Hematopoietic multipotent progenitor cell treated with erythropoietin and hydrocortisone succinate and interleukin-3 and kit ligand, for 6 days (in vitro differentiated cells): ENCODE measurements around the gene EPB41L2.
A peak's percentile ranks its signal among the peaks of the same experiment; 100 is the strongest.

Experiments used
- DNase-seq: peaks from one replicate; pipeline ENCODE4 v3.0.0-alpha.2; 2015

The EPB41L2 gene

DNA sequence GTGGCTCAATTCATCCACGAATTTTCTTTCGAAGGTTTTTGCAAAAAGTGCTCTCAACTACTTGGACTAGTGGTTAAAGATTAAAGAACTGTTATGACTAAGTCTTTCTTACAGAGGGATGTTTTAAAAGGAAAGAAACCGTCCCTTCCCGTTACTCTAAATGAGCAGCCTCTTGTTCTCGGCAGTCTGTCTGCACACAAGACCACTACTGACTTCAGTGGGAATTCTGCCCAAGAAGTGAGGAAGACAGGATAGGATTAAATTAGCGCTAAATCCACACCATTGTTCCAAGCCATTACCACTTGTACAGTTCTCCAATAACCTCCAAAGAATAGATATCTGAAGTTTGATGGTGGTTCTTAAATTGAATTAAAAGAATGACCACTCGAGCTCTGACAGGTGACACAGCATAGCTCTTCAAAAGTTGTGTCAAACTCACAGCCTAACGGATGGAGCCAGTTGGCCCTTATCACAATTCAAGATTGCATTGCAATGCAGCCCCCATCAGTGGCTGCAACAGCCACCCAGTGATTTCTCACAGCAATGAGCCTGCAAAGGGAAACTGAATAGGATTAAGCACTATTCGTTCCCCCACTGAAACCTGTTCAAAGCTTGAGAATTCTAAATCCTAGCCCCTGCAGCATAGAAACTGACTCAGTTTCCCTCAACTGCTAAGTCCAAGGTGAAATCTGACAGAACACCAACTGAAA is 1.8 kb downstream of the EPB41L2 start:
- peak; percentile 43 for DNase-seq

DNA sequence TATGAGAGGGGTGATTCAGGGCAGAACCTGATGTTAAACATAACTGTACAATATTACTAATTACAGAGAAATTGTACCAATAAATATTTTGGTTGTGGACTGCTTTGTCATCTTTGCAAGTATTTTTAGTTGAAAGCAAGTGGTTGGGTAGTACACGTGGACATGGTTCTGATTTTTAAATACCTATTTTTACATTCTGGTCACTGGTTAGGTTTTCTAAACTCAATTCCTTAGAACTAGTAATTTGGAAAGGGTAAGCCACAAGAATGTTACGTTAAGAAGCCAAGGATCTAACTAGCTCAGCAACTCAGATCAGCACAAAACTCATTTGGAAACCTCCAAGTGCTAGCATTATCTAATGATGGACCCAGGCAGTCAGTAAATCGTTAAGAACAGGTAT is 2.7 kb downstream of the EPB41L2 start:
- DNase-seq, result no peak

DNA sequence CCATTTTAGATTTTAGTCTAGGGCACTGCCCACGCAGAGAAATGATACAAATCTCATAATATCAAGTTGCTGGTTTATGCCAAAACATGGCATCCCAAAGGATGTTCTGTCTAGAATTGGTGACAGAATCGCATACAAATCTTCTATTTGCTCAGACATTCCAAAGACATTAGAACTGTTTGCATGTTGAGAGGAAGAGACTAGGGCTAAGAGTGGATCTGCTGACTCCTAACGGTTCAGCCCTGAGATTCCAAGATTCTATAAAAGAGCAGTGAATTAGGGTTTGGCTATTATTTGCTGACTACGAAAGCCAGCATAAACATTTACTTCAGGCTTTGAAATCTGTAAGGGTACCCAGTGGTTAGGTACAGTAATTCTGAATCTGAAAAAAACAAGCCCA is 3.6 kb downstream of the EPB41L2 start:
- DNase-seq, result no peak

DNA sequence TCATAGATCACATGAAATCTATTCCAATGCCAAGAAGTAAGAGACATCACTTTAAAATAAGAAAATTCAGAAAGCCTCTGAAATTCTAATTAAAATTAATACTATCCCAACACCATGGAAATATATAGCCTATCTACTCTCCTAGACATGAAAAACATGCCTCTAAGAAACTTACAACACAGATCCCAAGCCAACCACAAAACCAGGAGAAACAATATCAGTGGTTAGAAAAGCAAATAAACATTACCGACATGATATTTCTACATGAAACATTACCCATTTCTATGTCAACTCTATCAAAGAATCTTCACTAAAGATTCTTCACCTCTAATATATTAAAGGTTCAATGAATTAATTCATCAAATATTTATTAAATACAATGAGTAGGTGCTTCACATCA is 4.8 kb downstream of the EPB41L2 start:
- no peak for DNase-seq

DNA sequence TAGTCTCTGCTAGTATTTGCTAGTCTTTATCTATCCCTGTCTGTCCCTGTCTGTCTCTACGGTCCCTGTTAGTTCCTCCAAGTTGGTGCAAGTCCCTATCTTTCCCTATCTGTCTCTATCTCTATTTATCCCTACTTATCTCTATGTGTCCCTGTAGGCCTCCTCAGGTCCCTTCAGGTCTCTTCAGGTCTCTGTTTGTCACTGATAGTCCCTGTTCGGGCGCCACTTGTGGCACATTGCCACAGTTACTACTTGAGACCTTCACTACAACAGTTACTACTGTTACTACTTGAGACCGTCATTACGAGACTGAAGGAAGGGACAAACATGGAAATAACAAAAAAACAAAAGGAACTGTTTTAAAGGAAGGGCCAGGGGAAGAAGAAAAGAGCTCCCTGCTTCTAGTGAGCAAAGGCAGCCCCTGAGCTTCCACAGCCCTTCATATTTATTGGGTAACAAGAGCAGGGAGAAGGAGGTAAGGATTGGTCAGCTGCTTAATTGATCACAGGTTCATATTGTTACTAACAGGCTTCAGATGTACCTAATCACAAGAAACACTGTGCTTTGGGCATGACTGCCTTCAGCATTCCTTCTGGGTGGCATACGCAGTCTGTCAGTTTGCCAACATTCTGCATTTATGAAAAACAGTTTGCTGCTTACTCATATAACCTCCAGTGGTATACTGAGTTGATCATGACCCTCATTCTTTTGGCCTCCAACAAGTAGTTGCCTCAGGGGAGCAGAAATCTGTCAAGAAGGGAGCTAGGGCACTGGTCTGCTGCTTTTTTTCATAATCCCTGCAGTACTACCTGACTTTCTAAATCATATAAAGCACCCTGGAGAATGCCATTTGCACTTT is 8.4 kb downstream of the EPB41L2 start:
- DNase-seq, result no peak

DNA sequence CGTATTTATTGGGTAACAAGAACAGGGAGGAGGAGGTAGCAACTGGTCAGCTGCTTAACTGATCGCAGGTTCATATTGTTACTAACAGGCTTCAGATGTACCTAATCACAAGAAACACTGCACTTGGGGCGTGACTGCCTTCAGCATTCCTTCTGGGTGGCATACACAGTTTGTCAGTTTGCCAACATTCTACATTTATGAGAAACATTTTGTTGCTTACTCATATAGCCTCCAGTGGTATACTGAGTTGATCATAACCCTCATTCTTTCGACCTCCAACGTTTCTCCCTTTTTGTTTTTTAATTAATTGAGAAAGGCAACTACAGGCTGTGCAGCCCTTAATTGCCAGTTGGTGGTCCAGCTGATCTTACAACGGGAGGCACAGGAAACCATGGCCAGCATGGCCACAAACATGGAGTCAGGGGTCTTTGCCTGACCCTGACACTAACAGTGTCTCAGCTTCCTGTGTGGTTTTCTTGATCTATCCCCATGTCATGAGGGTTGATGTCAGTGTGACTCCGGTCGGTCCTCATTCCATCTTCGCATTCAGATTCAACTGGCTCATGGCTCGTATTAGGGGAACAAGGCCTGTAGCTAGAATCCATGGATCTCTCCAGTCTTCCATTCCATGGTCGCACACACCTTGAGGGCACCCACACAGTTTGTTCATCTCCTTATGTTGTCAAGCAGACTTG is 9.4 kb downstream of the EPB41L2 start:
- peak; percentile 18 for DNase-seq

DNA sequence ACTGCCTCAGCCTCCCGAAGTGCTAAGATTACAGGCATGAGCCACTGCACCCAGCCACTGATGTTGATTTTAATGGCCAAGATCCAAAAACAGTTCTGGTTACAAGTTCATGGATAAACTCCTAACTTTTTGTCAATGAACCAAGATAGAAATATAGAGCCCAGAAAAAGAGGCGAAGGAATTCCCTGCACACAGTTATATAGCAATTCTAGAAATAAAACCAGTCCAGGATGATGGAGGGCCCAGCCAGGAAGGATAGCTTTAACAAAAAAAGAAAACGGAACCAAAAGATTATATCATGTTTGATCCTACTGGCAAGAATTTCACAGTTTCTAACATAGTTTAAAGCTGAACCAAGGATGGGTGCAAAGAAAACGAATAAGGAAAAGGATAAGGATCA is 10.9 kb downstream of the EPB41L2 start:
- DNase-seq, result no peak

DNA sequence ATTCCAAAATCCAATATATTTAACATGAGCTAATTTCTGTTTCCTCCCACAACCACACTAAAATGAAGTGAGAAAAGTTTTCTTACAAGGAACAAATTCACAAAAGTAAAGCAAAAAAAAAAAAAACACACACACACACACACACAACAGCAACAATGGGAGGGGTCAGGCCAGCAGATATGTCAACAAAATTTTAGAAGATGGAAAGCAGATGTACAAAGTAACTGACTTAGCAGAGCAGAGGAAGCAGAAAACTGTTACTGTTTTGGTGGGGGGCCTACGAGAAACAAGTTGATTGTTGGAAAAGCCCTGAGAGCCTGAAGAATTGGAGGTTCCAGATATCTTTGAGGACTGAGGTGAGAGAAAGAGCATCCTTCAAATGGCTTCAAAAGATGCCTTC is 11.7 kb downstream of the EPB41L2 start:
- DNase-seq, result no peak

DNA sequence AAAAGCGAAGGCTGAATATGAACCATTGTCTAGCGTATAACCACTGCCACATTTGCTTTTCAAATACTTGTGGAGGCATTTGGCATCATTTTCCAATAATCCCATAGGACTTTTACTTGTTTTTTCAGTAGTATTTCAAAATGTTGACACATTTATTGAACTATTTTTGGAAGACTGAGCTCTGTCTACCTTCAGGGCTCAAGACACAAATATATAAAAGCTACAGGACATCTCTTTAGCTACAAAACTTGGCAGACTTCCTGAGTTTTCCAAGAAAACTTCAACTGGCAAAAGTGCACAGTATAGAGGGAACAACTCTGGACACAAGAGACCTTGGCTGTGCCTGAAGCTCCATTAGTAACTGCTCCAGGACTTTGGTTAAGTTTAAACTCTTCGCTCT is 13.4 kb downstream of the EPB41L2 start:
- DNase-seq, result no peak

DNA sequence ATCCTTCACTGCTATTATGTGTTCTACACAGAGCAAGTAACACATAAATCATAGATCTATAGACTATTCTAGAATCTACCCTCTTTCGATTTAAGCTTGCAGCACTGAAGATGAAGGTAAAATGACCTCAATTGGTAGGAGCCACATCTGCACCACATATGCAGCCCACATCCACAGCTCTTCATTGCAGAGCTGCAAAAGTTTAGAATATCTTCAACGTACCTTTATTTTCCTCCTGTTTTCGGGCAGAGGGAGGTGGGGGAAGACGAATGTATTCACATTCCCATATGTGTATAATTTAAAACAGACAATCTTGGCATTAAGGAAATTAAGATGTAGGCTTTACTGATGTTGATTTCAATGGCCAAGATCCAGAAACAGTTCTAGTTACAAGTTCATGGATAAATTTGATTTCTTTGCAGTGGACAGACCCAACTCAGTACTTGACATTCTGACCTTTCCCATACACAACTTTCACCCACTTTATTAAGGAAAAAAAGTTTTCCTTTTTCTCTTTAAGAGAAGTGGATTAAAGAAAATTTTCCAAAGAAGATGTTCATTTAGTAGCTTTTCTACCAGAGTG is 14.0 kb downstream of the EPB41L2 start:
- DNase-seq, result no peak

DNA sequence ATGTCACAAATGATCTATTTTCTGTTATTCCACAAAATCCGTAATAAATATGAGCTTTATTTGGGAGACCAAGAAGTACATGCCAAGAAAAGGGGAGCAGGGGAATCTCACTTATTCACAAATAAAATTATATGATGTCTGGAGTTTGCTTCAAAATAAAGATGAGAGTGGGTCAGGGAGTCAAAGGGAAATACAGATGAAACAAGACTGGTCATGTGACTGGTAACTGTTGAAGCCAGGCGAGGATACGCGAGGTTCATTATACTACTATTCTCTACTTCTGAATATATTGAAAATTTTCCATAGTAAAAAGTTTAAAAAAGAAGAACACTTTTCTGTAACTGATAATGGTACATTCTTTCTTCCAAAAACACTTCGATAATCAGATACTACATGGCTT is 14.6 kb downstream of the EPB41L2 start:
- DNase-seq, result no peak

DNA sequence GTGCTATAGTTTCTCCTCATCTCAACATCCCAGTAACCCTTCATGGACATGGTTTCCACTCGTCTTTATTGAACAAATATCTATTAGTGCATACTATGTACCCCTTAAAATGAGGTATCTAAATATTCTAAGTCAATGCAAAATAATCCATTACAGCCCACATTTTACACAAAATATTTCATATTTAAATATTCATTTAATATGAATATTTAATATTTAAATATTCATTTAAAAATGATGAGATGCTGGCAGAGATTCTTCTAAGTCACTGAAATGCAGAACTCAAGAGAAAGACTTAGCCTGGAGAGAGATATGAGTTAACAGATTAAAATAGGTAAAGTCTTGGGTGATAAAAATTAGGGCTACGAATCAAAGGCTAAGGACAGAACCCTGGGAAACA is 17.9 kb downstream of the EPB41L2 start:
- no peak for DNase-seq

DNA sequence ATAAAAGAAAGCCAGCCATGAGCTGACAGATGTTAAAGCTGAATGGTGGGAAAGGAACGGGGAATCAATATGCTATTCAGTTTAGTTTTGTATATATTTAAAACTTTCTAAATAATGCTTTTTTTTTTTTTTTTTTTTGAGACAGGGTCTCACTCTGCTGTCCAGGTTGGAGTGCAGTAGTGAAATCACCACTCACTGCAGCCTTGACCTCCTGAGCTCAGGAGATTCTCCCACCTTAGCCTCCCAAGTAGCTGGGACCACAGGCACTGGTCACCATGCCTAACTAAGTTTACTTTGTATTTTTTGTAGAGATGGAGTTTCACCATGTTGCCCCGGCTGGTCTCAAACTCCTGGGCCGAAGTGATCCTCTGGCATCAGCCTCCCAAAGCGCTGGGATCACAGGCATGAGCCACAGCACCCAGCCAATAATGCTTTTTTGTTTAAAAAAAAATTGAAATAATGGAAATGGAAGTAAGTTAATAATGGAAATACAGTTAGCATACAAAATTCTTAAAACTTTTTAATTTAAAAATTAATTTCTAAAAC is 19.1 kb downstream of the EPB41L2 start:
- DNase-seq, result no peak

DNA sequence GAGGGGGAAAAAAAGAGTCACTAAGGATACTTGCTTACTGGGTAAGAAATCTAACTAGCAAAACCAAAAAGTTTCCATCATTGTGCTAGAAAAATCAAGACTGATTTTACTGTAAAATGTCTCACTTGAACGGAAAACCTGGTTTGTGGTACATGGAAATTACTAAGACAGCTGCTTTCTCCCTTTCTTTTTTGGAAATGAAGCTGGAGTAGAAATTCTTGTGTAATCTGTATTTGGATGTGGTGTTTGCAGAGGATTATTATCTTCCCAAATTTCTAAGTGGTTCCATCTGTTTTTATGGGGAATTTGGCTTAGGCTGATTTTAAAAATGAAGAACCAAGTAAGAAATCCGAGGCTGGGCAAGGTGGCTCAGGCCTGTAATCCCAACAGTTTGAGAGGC is 20.4 kb downstream of the EPB41L2 start:
- no peak for DNase-seq

DNA sequence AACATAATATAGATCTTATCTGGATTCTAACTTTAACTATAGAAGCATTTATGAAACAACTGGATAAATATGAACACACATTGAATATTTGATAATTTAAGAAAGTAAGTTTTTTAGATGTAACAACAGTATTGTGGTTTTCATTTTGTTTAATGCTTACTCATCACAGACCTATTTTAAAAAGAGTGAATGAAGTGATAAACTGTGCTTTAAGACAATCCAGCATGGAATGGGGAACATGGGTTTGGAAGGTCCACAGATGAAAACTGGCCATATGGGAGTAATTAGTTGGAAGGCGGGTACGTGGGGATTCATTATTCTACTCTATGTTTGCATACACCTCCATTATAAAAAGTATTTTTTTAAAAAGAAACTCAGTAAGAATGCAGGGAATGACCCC is 21.2 kb downstream of the EPB41L2 start:
- DNase-seq, result no peak

DNA sequence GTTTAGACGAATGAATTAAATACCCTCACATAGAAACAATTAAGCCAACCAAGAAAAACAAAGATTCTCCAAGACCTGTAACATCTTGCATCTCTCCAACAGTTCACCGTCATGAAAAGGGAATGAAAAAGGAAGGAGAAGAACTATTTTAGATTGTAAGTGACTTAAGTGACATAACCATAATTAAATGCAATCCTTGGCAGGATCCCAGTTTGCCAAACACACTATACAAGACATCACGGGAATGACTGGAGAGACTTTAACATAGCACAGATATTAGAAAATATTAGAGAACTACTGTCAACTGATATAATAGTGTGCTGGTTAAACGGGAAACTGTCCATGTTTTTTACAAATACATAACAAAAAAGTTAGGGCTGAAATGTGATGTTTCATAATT is 22.2 kb downstream of the EPB41L2 start:
- no peak for DNase-seq

DNA sequence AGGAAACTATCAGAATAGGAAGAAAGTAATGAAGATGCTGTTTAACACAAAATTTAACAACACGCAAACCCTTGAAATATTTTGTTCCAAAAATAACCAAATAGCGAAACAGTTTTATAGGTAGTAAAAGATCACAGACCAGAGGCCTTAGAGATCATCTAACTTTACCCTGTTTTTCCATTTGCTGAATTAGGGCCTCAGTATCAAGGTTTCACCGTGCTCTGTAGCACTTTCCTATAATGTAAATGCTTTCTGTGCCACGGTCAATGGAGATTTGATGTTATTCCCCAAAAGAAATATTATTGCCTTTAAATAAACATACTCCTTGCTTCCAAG is 23.7 kb downstream of the EPB41L2 start:
- no peak for DNase-seq

DNA sequence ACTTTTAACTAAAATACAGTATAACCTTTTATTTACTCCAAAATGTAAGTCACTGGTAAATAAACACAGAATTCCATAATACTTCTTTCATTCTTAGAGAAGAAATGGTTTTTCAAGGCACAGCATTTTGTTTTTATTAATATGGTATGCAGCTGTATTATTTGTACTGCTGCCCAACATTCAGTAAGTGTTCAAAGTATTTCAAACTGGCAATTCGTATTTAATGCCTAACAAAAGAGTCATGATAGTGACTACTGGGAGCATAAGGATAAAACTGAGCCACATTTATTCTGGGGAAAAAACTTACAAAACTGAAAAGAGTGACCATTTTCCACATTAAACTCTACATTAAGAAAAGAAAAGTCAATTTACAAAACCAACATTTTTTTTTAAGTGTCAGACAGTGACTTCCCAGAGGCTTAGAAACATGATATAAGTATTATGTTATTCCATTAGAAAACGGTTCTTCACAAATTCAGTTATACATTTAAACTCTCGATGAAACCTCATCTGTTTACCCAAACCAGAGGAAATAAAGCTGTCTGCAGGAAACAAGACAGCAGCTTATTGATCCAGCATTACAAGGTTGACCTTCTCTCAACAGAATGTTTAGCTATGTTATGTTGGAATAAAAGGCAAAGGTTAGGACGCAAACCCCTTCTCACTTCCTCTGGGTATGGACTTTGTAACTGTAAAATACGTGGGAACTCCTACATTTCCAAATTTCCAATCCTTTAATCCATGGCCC is 24.3 kb downstream of the EPB41L2 start:
- DNase-seq, result no peak

DNA sequence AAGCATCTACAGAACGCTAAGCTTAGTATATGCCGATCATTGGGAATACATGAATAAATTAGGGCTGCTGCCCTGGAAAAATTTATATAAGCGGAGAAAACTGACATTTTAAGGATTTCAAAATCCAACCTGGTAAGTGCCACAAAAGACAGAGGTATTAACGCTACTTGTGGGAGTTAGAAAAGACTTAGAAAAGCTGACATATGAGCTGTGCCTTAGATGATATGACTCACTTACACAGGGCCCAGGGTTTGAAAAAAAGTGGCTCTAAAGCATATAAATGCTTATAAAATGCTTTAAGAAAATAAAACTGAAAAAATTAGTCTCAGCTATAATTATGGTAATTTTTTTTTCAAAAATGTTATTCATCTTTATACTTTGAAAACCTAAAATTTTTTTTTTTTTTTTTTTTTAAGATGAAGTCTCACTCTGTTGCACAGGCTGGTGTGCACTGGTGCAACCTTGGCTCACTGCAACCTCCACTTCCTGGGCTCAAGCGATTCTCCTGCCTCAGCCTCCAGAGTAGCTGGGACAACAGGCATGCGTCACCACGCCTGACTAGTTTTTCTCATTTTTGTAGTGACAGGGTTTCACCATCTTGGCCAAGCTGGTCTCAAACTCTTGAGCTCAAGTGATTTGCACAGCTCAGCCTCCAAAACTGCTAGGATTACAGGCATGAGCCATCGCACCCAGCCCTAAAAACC is 25.7 kb downstream of the EPB41L2 start:
- no peak for DNase-seq

DNA sequence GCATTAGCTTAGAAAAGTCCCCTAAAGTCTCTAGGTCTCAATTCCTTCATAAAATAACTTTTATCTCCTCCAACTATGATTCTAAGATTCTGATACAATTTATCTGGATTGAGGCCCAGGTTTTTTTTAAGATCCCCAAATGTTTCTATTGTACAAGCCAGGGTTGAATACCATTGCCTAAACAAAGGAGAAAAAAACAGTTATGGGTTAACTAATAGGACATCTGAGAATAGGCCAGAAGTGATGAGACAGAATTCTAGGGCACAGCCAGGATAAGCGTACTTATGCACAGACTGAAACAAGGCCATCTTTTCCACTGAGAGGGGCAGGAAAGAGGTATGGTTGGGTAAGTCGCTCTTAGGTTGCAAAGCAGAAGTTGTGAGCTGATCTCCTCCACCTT is 26.4 kb downstream of the EPB41L2 start:
- no peak for DNase-seq

DNA sequence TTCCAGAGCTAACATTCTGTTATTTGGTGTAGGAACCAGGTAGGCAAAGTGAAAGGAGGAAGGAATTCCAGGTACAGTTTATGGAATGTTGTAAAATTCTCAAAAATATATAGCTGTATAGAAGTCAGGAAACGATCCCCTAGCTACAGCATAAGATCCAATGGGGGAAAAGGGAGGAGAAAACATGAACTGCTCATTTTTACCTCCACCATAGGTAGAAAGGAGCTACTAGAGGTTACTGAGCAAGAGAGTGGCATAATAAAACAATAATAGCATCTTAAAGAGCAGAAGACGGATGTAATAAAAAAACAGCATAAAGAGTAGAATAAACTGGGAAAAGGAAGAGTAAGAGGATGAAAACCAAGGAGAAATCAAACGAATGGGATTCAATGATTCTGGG is 26.9 kb downstream of the EPB41L2 start:
- no peak for DNase-seq

DNA sequence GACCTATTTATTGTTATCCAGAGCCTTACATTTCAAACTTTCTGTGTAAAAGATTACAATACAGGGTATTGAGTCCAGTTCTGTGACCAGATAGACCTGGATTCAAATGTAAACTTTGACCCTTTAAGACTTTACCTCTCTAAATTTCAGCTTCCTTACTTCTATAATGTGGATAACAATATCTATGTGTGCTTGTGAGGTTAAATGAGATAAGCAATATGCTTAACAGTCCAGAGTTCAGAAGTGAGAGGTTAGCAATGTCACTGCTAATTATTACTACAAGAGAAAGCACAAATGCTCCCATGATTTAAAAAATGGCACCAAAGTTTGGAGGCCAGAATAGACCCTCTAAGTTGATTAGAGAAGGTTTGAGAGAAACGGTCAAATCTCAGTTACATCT is 27.5 kb downstream of the EPB41L2 start:
- DNase-seq, result no peak
